DMS114 treated with DMSO at 0.1 percent for 48 hours (cell line): ENCODE data around the gene FBXW8.

Source experiments
- DNase-seq: peaks from one replicate; lab custom pipeline; 2025; ENCODE audit not compliant: unreplicated experiment; lab: John Stamatoyannopoulos, UW

The FBXW8 gene

GRCh38 chr12:117018685-117019084 is 107.9 kb downstream of the FBXW8 start:
- DNase-seq = no peak

- no peak for DNase-seq
Observed at GRCh38 chr12:117019866-117020265, 109.1 kb downstream of the FBXW8 start.

GRCh38 chr12:117020536-117021220 is 109.9 kb downstream of the FBXW8 start:
- no peak for DNase-seq

- DNase-seq = no peak
Observed at GRCh38 chr12:117022465-117022864, 111.7 kb downstream of the FBXW8 start.

- no peak for DNase-seq
Observed at GRCh38 chr12:117023998-117024960, 113.5 kb downstream of the FBXW8 start.

GRCh38 chr12:117024961-117025480 is 114.3 kb downstream of the FBXW8 start:
- DNase-seq = no peak

GRCh38 chr12:117025481-117026151 is 114.9 kb downstream of the FBXW8 start:
- peak; percentile 66 for DNase-seq

- DNase-seq = no peak
Observed at GRCh38 chr12:117026343-117026742, 115.6 kb downstream of the FBXW8 start.

GRCh38 chr12:117026921-117027250 is 116.1 kb downstream of the FBXW8 start:
- no peak for DNase-seq

GRCh38 chr12:117027251-117028086 is 116.7 kb downstream of the FBXW8 start:
- no peak for DNase-seq

- no peak for DNase-seq
Observed at GRCh38 chr12:117028254-117028653, 117.5 kb downstream of the FBXW8 start.

GRCh38 chr12:117030187-117030900 is 119.6 kb downstream of the FBXW8 start:
- no peak for DNase-seq

GRCh38 chr12:117031843-117032592 is 121.3 kb downstream of the FBXW8 start:
- no peak for DNase-seq

GRCh38 chr12:117032593-117033381 is 122.0 kb downstream of the FBXW8 start:
- no peak for DNase-seq

- no peak for DNase-seq
Observed at GRCh38 chr12:117033382-117034221, 122.9 kb downstream of the FBXW8 start.

GRCh38 chr12:117034249-117034648 is 123.5 kb downstream of the FBXW8 start:
- DNase-seq = no peak

GRCh38 chr12:117034701-117035151 is 124.0 kb downstream of the FBXW8 start:
- DNase-seq = no peak
